Measurements from ENCODE around the gene NCK2.

The NCK2 gene

GRCh38 chr2:105872830-105873229, 128.1 kb downstream of the NCK2 start:
- DNase-seq (ENCODE audit: low read depth in 3 of 3) = no peak

- no peak for DNase-seq (ENCODE audit: low read depth in 3 of 3)
Measured at GRCh38 chr2:105873281-105873680, 128.6 kb downstream of the NCK2 start.

GRCh38 chr2:105873721-105874120, 129.0 kb downstream of the NCK2 start:
- DNase-seq (ENCODE audit: low read depth in 3 of 3) = peak in 2 of 3 experiments; percentile 35 to 40

DNA sequence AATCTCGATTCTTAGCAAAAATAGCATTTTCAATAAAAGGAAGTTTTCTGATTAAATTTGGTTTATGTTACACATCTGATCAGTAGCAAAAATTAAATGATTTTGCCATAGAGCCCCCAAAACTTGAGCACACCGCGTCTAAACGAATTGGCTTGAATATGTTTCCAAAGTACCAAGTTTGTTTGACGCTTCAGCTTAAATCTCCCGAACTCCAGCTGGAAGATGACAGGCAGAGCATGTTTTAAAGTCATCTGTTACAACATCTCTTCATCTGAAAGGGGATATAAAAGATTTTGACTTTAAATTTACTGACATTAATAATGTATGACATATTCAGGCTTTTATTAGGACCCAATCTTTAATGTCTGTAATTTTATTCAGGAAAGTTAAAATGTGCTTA, 129.8 kb downstream of the NCK2 start:
- DNase-seq (ENCODE audit: low read depth in 3 of 3) = no peak

DNA sequence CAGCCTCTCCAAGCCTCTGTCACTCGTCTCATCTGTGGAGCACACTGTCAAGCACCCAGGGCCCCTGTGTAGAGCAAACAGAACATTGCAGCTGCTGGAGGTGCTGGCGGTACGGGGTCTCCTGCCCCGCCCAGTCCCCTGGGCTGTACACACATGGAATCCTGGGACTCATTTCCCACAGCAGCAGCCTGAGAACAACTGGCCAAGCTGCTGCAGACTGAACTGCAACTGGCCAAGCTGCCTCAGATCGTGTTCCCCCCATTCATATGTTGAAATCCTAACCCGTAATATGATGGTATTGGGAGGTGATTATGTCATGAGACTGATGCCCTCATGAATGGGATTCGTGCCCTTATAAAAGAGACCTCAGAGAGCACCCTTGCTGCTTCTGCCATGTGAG, 130.5 kb downstream of the NCK2 start:
- no peak for DNase-seq (ENCODE audit: low read depth in 3 of 3)

DNA sequence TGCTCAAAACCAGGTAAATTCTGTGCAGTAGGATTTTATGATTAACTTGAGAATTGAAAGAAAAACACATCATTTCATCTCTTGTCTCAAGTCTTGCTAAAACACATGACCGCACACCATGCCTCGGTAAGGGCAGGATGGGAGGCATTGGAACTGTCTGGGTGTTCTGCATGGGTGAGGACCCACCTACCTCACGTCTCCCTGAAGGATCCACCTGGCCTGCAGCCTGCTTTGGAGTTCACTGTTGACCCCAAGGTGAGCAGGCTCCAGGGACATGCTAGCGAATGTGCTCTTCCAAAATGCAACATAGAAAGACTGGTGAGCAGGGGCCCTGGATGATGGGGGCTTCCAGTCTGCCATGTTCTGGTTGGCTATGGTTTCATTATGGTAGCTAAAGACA, 131.5 kb downstream of the NCK2 start:
- no peak for DNase-seq (ENCODE audit: low read depth in 3 of 3)

DNA sequence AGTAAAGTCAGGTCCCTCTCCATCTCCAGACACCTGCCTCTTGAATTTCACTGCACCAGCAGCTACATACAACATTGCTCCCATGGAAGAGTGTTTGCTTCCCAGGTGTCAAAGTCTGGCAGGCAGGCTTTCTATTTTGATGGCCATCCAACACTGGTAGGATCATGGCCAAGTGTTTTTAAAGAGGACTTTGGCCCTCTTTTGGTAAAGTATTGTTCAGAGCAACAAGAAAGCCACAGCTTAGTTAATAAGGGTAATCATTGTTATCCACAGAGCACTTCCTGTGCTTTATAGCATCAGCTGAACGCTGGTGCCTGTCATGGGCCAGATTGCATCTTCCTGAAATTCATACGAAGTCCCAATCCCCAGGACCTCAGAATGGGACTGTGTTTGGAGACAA, 133.2 kb downstream of the NCK2 start:
- DNase-seq (ENCODE audit: low read depth in 3 of 3) = no peak

DNA sequence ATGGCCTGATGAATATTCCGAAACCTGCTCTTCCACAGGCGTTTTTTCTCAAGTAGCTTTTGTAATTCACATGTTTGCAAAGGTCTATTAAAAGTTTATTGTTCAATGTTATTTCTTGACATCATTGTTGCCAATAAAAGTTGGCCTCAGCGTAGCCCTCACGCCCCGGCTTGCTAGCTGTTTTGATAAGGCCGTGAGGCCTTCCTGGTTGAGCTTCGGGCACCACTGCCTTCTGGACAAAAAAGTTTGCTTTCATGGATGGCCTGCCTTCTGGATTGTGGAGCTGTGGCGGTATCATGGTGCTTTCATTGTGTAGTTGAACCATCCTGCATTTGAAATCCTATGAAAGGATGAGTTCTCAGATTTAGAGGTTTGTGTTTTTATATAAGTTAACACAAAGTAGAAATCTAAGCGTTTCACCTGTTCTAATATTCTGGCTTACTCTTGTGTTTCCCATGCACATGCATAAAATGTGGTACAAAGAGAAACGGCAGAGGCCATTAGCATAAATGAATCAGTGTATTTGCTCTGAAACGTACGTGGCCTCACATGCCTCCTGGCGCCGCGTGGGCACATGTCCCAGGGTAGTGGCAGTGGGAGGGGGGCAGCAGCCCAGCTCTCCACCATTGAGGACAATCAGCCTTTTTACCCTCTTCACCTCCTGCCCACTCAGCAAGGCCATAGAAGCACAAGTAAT, 134.5 kb downstream of the NCK2 start:
- DNase-seq (ENCODE audit: low read depth in 3 of 3) = no peak

DNA sequence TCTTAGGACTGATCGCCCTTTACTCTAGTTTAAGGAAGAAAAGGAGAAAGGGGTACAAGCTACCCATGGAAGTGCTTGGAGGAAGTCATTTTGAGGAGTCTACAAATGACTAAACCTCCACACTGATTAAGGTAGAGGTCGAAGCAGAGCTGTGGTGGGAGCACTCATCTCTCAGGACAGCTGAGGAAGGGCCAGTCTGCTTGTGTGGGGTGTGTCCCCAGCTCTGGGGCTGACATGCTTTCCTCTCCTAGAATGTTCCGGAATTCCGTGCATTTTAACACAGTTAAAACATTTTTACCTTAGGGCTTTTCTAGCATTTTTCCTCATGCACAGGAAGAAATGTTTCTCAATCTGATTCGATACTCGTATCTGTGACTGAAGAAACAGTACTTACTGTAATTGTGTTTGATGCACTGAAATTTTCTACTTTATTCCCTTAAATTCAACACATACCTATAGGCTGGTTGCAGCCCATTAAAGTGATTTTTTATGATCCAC, 135.1 kb downstream of the NCK2 start:
- no peak for DNase-seq (ENCODE audit: low read depth in 3 of 3)

- DNase-seq (ENCODE audit: low read depth in 3 of 3) = no peak
Measured at GRCh38 chr2:105880637-105881036, 135.9 kb downstream of the NCK2 start.

DNA sequence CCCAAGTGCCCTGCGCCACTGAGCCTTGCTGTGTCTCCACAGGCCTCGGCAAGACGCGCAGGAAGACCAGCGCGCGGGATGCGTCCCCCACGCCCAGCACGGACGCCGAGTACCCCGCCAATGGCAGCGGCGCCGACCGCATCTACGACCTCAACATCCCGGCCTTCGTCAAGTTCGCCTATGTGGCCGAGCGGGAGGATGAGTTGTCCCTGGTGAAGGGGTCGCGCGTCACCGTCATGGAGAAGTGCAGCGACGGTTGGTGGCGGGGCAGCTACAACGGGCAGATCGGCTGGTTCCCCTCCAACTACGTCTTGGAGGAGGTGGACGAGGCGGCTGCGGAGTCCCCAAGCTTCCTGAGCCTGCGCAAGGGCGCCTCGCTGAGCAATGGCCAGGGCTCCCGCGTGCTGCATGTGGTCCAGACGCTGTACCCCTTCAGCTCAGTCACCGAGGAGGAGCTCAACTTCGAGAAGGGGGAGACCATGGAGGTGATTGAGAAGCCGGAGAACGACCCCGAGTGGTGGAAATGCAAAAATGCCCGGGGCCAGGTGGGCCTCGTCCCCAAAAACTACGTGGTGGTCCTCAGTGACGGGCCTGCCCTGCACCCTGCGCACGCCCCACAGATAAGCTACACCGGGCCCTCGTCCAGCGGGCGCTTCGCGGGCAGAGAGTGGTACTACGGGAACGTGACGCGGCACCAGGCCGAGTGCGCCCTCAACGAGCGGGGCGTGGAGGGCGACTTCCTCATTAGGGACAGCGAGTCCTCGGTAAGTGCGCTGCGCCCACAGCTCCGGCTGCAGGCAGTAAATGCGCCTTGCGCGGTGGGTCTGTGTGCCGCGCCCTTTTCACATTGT, 136.8 kb downstream of the NCK2 start:
- DNase-seq (ENCODE audit: low read depth in 3 of 3) = no peak

DNA sequence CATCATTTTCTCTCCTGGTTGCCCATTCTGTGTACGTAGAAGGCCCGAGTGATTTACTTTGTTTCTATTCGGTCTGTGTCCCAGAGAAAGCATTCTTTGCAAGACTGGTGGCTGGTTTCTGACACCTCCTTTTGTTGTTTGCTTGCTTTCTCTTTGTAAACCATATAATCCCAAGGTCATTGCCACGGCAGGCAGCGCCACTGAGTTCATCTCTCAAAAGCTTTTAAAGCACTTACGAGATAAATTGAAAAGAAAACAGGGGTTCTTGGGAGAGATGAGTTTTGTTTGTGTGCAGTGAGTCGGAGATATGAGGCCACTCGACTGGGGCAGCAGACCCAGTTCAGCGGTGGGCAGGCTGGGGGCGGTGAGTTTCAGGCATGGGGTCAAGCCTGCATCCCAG, 137.6 kb downstream of the NCK2 start:
- no peak for DNase-seq (ENCODE audit: low read depth in 3 of 3)

DNA sequence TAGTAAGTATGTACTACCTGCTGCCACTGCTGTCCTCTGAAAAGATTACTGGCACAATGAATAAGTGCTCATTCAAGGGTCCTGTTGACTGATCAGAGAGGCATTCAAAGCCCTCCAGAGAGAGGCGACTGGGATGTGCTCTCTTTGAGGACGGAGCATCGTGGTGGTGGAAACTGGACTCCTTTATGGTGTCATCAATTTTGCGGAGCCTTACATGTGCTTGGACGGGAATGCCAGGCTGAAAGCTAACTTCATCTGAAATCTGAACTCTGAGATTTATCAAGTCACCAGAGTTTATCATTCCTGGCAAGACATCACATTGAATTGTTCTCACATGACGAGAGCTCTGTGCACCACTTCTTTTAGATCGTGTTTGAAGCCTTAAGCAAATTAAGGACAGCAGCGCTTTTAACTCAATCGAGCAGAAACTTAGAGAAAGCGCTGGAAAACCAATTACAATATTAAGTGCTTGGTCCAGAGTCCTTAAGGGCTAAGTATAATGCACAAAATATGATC, 138.3 kb downstream of the NCK2 start:
- no peak for DNase-seq (ENCODE audit: low read depth in 3 of 3)

DNA sequence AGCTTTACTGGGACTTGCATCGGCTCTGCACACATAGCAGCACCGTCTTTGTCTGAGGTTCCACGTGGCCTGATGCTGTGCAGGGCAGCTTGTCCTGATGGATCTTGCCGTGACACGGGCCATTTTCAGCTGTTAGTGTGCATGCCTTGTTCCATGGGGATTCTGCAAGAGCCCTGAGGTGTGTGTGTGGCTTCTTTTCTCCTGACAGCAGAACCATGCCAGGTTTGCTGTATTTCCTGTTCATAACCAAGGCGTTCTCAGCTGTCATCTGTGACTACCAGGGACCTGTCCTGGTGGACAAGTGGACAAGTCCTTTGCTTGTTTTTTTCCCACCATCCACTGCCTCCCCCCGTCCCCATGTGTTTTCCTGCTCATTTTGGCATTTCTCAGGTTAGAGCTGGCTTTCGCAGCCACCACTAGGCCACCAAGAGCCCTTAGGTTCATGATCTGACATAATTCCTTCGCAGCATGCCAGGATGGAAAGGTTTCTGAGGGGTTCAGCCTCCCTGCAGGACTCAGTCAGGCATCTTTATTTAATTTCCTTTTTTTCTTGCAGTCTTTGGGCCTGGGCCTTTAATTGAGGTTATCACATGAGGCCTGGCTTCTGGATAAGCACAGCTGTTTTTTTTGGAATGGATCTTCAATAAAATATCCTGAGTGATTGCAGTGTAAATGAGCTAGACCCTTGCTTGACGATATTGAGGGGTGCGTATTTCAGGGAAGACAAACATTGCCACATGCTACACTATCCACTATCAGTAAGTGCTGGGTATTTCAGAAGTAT, 139.4 kb downstream of the NCK2 start:
- DNase-seq (ENCODE audit: low read depth in 3 of 3) = no peak

DNA sequence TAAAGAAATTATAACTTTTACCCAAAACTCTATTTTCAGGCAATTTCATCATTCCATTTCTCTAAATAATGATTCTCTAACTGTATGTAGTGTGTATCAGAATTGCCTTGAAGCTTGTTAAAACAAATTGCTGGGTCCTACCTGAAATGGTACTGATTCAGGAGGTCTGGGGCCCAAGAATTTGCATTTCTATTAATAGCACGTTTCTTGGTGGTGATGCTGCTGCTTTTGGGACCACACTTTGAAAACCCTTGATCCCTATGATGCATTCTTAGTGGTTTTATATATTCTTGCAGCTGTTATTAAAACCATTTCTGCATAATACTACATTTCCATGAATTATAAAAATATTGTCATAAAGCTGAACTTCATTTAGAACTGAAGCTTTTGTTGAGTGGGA, 140.7 kb downstream of the NCK2 start:
- no peak for DNase-seq (ENCODE audit: low read depth in 3 of 3)

DNA sequence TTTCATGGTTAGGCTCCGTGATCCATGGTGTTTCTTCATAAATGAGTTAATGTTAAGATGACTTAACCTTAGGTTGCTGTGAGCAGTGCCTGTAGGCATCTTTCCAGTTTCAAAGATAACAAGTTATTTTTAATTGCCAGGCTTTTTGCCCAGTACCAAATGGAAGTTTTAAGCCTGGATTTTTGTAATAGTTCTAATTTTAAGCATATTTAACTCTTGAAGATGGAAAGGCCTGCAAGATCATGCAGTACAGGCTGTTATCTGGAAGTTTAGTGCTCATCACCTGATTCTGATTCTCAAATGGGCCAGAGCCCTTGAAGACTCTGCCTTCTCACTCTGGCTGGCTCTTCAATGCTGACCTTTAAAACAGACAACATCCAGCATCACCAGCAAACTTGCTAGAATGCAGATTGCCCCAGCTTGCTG, 141.3 kb downstream of the NCK2 start:
- DNase-seq (ENCODE audit: low read depth in 3 of 3) = no peak

GRCh38 chr2:105886687-105887086, 142.0 kb downstream of the NCK2 start:
- DNase-seq (ENCODE audit: low read depth in 3 of 3) = no peak

DNA sequence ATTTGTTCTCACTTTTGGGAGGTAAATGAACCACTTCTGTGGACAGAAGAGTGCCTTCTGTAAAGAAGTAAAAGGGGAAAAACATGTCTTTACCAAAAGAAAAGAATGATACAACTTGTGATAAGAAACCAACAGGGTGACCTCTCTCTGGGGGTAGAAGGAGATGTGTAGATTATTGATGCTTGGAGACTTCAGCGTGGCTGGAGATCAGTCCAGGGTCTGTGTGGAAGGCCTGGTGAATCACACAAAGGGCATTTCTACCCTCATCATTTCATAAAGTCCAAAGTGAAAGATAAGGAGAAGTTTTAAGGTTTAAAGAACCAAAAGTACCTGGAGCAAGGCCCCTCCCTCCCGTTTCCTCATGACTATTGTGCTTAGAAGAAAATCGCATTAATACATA, 142.5 kb downstream of the NCK2 start:
- no peak for DNase-seq (ENCODE audit: low read depth in 3 of 3)

- no peak for DNase-seq (ENCODE audit: low read depth in 3 of 3)
Measured at GRCh38 chr2:105888625-105889024, 143.9 kb downstream of the NCK2 start.

DNA sequence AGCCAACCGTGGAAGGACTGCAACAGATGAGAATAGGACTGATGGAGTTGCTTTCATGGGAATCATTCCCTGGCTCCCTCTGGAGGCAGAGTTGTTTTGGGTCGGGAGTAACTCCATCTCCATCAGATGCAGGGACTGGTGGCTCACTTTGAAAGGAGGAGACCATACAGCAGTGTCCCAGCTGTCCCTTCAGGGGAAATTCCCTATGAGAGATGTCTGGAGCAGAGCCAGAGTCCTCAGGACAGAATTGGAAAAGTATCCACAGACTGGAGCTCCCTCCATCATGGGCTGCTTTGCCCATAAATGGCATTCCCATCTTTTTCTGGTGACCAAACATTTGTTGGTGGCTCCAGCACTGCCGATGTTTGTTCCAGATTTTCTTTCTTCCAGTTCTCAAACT, 144.3 kb downstream of the NCK2 start:
- no peak for DNase-seq (ENCODE audit: low read depth in 3 of 3)

GRCh38 chr2:105890111-105890510, 145.4 kb downstream of the NCK2 start:
- no peak for DNase-seq (ENCODE audit: low read depth in 3 of 3)

GRCh38 chr2:105890856-105891255, 146.1 kb downstream of the NCK2 start:
- no peak for DNase-seq (ENCODE audit: low read depth in 3 of 3)

Measured in stimulated activated CD4-positive, alpha-beta T cell treated with anti-CD3 and anti-CD28 coated beads, TNF-alpha, amount 100 ng/mL, for 4 hours (primary cell).